Natural killer cell (primary cell): ENCODE measurements around the gene NFIA. TPM values are rescaled to one million over a fixed set of nuclear protein-coding genes. Genes with fewer than 3 reads are reported as not detected.

Source experiments
- ATAC-seq, 3 donors: fragments of 150-1000 bp in 2 of 3; fragments of 200-7000 bp in 1 of 3; cut with Tn5 transposase; 1 replicate in 1 of 3; 2 replicates in 2 of 3; pipeline ENCODE4 v1.10.0; 2021; ENCODE audit warnings: mild to moderate bottlenecking in 2 of 3, moderate library complexity in 2 of 3
- DNase-seq, 2 donors: peaks; one replicate each; pipeline versions ENCODE4 v3.0.0 to v3.0.0-alpha.2; 2013 to 2021; ENCODE audit warnings: mixed read lengths in 1 of 2
- H3K27ac ChIP-seq: one replicate; pipeline ENCODE4 v1.5.1; 2013; ENCODE audit warnings: mild to moderate bottlenecking, low read length
- H3K27me3 ChIP-seq: one replicate; pipeline ENCODE4 v1.6.1; 2013; ENCODE audit warnings: low read length; ENCODE audit not compliant: control insufficient read depth, insufficient read depth
- H3K36me3 ChIP-seq: one replicate; pipeline ENCODE4 v1.6.1; 2013; ENCODE audit warnings: low read length; ENCODE audit not compliant: control insufficient read depth, insufficient read depth
- H3K4me1 ChIP-seq: one replicate; pipeline ENCODE4 v1.6.1; 2013; ENCODE audit warnings: low read length; ENCODE audit not compliant: control insufficient read depth, insufficient read depth
- H3K4me3 ChIP-seq: one replicate; pipeline ENCODE4 v1.5.1; 2013; ENCODE audit warnings: low read length
- H3K9me3 ChIP-seq: one replicate; pipeline ENCODE4 v1.6.1; 2013; ENCODE audit warnings: low read length; ENCODE audit not compliant: control insufficient read depth, insufficient read depth
- H3K27ac Mint-ChIP-seq, 2 donors: one replicate each; pipeline ENCODE4 v1.8.0; 2022; ENCODE audit warnings: mild to moderate bottlenecking in 2 of 2, mixed read lengths in 2 of 2, moderate library complexity in 1 of 2
- H3K27me3 Mint-ChIP-seq, 2 donors: one replicate each; pipeline ENCODE4 v1.8.0; 2022; ENCODE audit warnings: low read depth in 2 of 2, mixed read lengths in 2 of 2
- H3K36me3 Mint-ChIP-seq: one replicate; pipeline ENCODE4 v1.8.0; 2022; ENCODE audit warnings: mixed read lengths
- H3K4me1 Mint-ChIP-seq, 2 donors: one replicate each; pipeline ENCODE4 v1.8.0; 2022; ENCODE audit warnings: mixed read lengths in 2 of 2
- H3K4me3 Mint-ChIP-seq: one replicate; pipeline ENCODE4 v1.8.0; 2022; ENCODE audit warnings: mild to moderate bottlenecking, moderate library complexity, mixed read lengths
- H3K9me3 Mint-ChIP-seq, 2 donors: one replicate each; pipeline ENCODE4 v1.8.0; 2022; ENCODE audit warnings: mixed read lengths in 2 of 2
- WGBS: methylation state at CpG from one replicate; pipeline ENCODE4 v1.1.7; 2013; ENCODE audit warnings: missing lambda C conversion rate; ENCODE audit not compliant: insufficient coverage; 5-methylcytosine and 5-hydroxymethylcytosine counted together
- intact Hi-C: fragments of 100-400 bp; cut with micrococcal nuclease; formaldehyde crosslinking; loops from one replicate; pipeline ENCODE4 v1.14.2; 2022
- total RNA-seq, 4 donors: library from RNA; stranded (reverse); fragments of 120-200 nt in 1 of 4; gene quantifications; one replicate each; pipeline versions ENCODE4 v1.2.3 to v1.2.4, GENCODE V29; 2013 to 2022
- TF ChIP-seq, protein P1 (sequence below): fragments of 200-600 bp; IDR thresholded peaks from one replicate; pipeline ENCODE4 v1.8.0; 2022; ENCODE audit warnings: antibody characterized with exemption

Gene NFIA
- total RNA-seq, 3 donors from 2014 or later (not counting 1 experiment from before 2014, with no cell fraction given): 3.5 to 6.5 (median 3.6) TPM

DNA sequence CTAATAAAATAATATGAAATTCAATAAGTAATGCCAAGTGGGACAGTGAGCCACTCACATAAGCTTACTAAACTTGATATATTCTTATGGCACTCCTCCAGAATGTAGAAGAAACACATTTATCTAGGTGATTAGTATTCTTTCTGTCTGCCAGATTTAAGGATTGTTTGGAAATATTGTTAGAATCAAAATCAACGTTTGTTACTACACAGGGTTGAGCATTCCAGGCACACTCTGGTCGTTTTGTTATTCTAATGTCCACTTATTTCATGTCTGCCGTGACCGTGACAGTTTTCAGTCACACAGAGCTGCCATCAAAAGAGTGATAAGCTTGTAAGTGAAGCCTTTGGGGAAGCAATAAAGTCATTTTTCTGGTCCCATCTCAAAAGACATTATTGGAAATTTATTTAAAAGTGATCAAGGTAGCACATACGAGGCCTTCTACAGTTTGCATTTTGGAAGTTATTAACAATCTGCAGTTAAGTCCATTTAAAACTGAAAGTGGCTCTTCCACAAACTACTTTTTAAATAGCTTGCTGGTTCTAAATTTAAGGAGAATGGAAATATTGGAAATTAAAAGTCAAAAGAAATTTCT is 38.0 kb downstream of the NFIA start:
- Histone ChIP-seq H3K4me1 (no peaks in the 10 kb centered on the region), H3K9me3 (no peaks in the 10 kb centered on the region), H3K4me3 (no peak overlapping the region), H3K27me3 (no peaks in the 10 kb centered on the region), H3K27ac (no peak overlapping the region), H3K36me3 (no peaks in the 10 kb centered on the region)
- intact Hi-C loops: no loop called here
- peaks cover 25 to 69% of the 10 kb centered on the region in 2 donors for H3K27me3 Mint-ChIP-seq
- H3K4me1 Mint-ChIP-seq: no peaks in the 10 kb centered on the region
- ATAC-seq (no peak), DNase-seq (no peak)
- WGBS: 75% methylated on average over 4 of the region's 5 CpGs
- TF ChIP-seq, protein P1, sequence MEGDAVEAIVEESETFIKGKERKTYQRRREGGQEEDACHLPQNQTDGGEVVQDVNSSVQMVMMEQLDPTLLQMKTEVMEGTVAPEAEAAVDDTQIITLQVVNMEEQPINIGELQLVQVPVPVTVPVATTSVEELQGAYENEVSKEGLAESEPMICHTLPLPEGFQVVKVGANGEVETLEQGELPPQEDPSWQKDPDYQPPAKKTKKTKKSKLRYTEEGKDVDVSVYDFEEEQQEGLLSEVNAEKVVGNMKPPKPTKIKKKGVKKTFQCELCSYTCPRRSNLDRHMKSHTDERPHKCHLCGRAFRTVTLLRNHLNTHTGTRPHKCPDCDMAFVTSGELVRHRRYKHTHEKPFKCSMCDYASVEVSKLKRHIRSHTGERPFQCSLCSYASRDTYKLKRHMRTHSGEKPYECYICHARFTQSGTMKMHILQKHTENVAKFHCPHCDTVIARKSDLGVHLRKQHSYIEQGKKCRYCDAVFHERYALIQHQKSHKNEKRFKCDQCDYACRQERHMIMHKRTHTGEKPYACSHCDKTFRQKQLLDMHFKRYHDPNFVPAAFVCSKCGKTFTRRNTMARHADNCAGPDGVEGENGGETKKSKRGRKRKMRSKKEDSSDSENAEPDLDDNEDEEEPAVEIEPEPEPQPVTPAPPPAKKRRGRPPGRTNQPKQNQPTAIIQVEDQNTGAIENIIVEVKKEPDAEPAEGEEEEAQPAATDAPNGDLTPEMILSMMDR: no peak
- H3K9me3 Mint-ChIP-seq: no peaks in the 10 kb centered on the region
- no peaks in the 10 kb centered on the region for H3K36me3 Mint-ChIP-seq
- no peak overlapping the region for H3K4me3 Mint-ChIP-seq
- no peak overlapping the region for H3K27ac Mint-ChIP-seq

DNA sequence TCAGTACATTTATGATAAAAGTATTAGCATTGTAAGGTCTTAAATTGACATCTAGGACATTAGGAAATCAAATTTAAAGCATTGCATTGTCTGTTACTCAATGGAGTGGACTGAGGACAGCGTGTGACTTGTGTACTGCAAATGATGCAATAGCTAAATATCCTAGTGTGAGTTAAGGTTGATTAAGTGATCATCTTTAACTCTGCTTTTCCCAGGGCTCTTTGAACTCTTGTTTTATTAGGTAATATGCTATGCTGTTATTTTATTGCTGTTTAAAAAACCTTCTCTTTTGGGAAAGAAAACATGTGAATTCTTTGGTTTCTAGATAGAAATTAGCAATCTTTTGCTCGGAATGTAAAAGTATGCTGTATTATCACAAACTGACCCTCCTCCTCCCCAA is 38.6 kb downstream of the NFIA start:
- WGBS: 96% methylated on average over 1 of the region's 2 CpGs
- no peak for ATAC-seq

DNA sequence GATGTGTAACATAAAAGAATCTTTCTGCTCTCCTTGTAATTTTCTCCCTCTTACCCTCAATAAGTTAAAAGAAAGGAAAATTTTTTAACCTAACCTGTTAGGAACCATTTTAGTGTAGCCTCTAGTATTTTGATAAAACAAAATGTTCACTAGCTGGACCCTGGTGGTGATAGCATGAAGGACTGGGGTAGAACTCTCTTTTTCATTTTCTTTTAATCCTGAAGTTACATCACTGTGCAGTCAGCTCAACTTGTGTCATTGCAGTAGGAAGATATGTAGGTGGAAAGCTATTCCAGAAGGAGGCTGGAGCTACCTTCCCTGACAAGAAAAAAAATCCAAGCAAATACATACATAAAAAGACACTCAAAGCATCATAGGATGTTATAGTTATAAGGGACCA is 39.3 kb downstream of the NFIA start:
- no peak overlapping the region for H3K4me3 Mint-ChIP-seq
- no peak overlapping the region for H3K4me3 ChIP-seq
- no peaks in the 10 kb centered on the region for H3K27me3 ChIP-seq
- H3K4me1 ChIP-seq: no peaks in the 10 kb centered on the region
- H3K36me3 Mint-ChIP-seq: no peaks in the 10 kb centered on the region
- no peak for DNase-seq
- no peaks in the 10 kb centered on the region for H3K9me3 ChIP-seq
- no peak overlapping the region for H3K27ac ChIP-seq
- no peak overlapping the region for H3K27ac Mint-ChIP-seq
- TF ChIP-seq, protein P1: no peak
- H3K27me3 Mint-ChIP-seq: peaks cover 21 to 59% of the 10 kb centered on the region in 2 donors
- H3K9me3 Mint-ChIP-seq: no peaks in the 10 kb centered on the region
- no peaks in the 10 kb centered on the region for H3K4me1 Mint-ChIP-seq
- no peak for ATAC-seq
- H3K36me3 ChIP-seq: no peaks in the 10 kb centered on the region
- intact Hi-C loops: no loop called here

More for the DNA sequence above, 38.6 kb downstream of the NFIA start:
- Mint-ChIP-seq H3K36me3 (no peaks in the 10 kb centered on the region), H3K4me1 (no peaks in the 10 kb centered on the region), H3K27ac (no peak overlapping the region), H3K4me3 (no peak overlapping the region), H3K9me3 (no peaks in the 10 kb centered on the region), H3K27me3 (peaks cover 22 to 65% of the 10 kb centered on the region in 2 donors)
- no peak for DNase-seq
- Histone ChIP-seq H3K27me3 (no peaks in the 10 kb centered on the region), H3K36me3 (no peaks in the 10 kb centered on the region), H3K4me1 (no peaks in the 10 kb centered on the region), H3K4me3 (no peak overlapping the region), H3K27ac (no peak overlapping the region), H3K9me3 (no peaks in the 10 kb centered on the region)
- intact Hi-C loops: no loop called here
- TF ChIP-seq, protein P1: no peak

DNA sequence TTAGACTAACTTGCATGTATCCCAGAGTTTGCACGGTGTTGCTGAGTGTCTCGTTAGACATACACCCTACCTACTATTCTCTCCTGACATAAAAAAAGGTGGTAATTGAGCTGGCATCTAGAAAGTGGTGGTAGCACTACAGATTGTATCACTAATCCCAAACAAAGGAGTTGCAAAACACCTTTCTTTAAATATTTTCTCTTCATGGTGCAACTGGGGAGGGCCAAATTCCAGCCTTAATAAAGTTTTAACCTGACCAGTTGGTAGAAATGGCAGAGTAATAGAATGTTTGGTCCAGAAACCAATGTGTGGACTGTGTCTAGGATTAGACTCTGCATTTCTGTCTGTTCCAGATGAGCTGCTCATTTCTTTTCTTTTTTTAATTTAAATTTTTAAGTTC is 40.0 kb downstream of the NFIA start:
- WGBS: no CpG with 5 or more reads among the region's 2 CpGs
- Mint-ChIP-seq H3K4me3 (no peak overlapping the region), H3K27me3 (peaks cover 21 to 59% of the 10 kb centered on the region in 2 donors), H3K36me3 (no peaks in the 10 kb centered on the region), H3K27ac (no peak overlapping the region), H3K4me1 (no peaks in the 10 kb centered on the region), H3K9me3 (no peaks in the 10 kb centered on the region)
- Histone ChIP-seq H3K4me1 (no peaks in the 10 kb centered on the region), H3K36me3 (no peaks in the 10 kb centered on the region), H3K9me3 (no peaks in the 10 kb centered on the region), H3K4me3 (no peak overlapping the region), H3K27ac (no peak overlapping the region), H3K27me3 (no peaks in the 10 kb centered on the region)
- ATAC-seq: no peak
- TF ChIP-seq, protein P1: no peak
- DNase-seq: no peak
- intact Hi-C loops: no loop called here
